GM12875 (cell line): Measurements from ENCODE around the gene GRIK5.

ENCODE experiments used
- H3K4me3 ChIP-seq: one replicate; pipeline ENCODE4 v1.5.1; 2011; ENCODE audit warnings: low read depth, low read length, control low read depth
- CTCF ChIP-seq: IDR thresholded peaks from 2 replicates; pipeline ENCODE4 v1.5.1; 2011; ENCODE audit warnings: low read depth, mild to moderate bottlenecking, control low read depth, inconsistent platforms, low read length, moderate library complexity, borderline replicate concordance; ENCODE audit not compliant: insufficient read depth

GRIK5 gene

GRCh38 chr19:41968751-41969595, 101.0 kb downstream of the GRIK5 start:
- TF ChIP-seq CTCF = no peak
- no peak overlapping the region for H3K4me3 ChIP-seq

- no peak overlapping the region for H3K4me3 ChIP-seq
- TF ChIP-seq CTCF = no peak
These were observed 102.8 kb downstream of the GRIK5 start for GRCh38 chr19:41967054-41967783.

- no peak overlapping the region for H3K4me3 ChIP-seq
- TF ChIP-seq CTCF = no peak
These were observed 104.9 kb downstream of the GRIK5 start for GRCh38 chr19:41965106-41965505.

- no peak for TF ChIP-seq CTCF
These were observed 109.0 kb downstream of the GRIK5 start for GRCh38 chr19:41960973-41961372.

GRCh38 chr19:41959056-41960053, 110.7 kb downstream of the GRIK5 start, which contains the start of gene RABAC1:
TSS of gene RABAC1 (minus strand) at chr19:41959321. CDS start at chr19:41959292, 29 bp downstream.
- peak; percentile 48 for TF ChIP-seq CTCF
- peak within 1 kb of the TSS; percentile 74 for H3K4me3 ChIP-seq

More at GRCh38 chr19:41960973-41961372, 109.0 kb downstream of the GRIK5 start:
- no peak overlapping the region for H3K4me3 ChIP-seq

GRCh38 chr19:41958367-41959055, 111.5 kb downstream of the GRIK5 start:
- peak overlapping the region; percentile 74 for H3K4me3 ChIP-seq
- no peak for TF ChIP-seq CTCF
